OCI-LY3 (cell line): Measurements from ENCODE around the gene RBM48.

Experiments used
- EZH2phosphoT487 ChIP-seq: fragments of 200-600 bp; shearing (Covaris generic); IDR thresholded peaks from 2 replicates; pipeline ENCODE4 v1.6.1; 2018; ENCODE audit warnings: antibody characterized with exemption, mixed run types, low read depth
- TF ChIP-seq, protein P1 (sequence below): fragments of 200-600, 300-600 bp; sonication (generic); IDR thresholded peaks from 2 replicates; pipeline ENCODE4 v1.5.1; 2014; ENCODE audit warnings: antibody characterized with exemption, low read length, low read depth

DNA sequence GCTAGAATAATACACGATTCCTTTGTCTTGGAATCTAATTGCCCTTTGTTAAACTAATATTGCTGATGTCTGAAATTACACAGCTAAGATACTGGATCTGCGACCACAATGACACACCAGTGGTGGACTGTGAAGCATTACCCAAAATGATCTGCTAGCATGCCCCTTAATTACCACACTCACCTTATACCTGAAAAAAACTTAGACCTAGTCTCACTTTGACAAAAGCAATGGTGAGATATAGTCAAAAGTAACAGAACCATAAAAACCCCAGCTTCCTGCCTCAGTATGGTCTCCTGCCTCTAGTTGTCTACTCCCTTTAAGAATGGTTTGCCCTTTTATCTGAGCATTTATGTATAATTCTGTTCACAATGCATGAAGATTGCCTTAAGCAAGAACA lies 30.0 kb upstream of the RBM48 start:
- TF ChIP-seq, protein P1, sequence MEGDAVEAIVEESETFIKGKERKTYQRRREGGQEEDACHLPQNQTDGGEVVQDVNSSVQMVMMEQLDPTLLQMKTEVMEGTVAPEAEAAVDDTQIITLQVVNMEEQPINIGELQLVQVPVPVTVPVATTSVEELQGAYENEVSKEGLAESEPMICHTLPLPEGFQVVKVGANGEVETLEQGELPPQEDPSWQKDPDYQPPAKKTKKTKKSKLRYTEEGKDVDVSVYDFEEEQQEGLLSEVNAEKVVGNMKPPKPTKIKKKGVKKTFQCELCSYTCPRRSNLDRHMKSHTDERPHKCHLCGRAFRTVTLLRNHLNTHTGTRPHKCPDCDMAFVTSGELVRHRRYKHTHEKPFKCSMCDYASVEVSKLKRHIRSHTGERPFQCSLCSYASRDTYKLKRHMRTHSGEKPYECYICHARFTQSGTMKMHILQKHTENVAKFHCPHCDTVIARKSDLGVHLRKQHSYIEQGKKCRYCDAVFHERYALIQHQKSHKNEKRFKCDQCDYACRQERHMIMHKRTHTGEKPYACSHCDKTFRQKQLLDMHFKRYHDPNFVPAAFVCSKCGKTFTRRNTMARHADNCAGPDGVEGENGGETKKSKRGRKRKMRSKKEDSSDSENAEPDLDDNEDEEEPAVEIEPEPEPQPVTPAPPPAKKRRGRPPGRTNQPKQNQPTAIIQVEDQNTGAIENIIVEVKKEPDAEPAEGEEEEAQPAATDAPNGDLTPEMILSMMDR, result no peak
- TF ChIP-seq EZH2phosphoT487, result no peak
